Mesenchymal stem cell (in vitro differentiated cells and primary cell): Measurements from ENCODE around the gene NSUN6.

Experiments
- DNase-seq: peaks from one replicate; pipeline ENCODE4 v3.0.0-alpha.2; 2013
- H2AFZ ChIP-seq: one replicate; pipeline ENCODE4 v1.6.1; 2013; ENCODE audit warnings: low read depth, mild to moderate bottlenecking, control low read depth, inconsistent platforms, low read length, moderate library complexity
- H2AK5ac ChIP-seq: 2 replicates; pipeline ENCODE4 v1.6.1; 2013; ENCODE audit warnings: low read length, moderate library complexity, mild to moderate bottlenecking, inconsistent platforms; ENCODE audit not compliant: severe bottlenecking
- H2BK120ac ChIP-seq: one replicate; pipeline ENCODE4 v1.6.1; 2013; ENCODE audit warnings: low read depth, mild to moderate bottlenecking, inconsistent platforms, low read length, moderate library complexity
- H2BK12ac ChIP-seq, 2 experiments: one replicate each; pipeline ENCODE4 v1.6.1; 2013; ENCODE audit warnings: inconsistent platforms in 2 of 2, low read length in 2 of 2, mild to moderate bottlenecking in 2 of 2, moderate library complexity in 2 of 2, control low read depth in 1 of 2
- H2BK15ac ChIP-seq: one replicate; pipeline ENCODE4 v1.6.1; 2013; ENCODE audit warnings: mild to moderate bottlenecking, low read depth, inconsistent platforms; ENCODE audit not compliant: poor library complexity, severe bottlenecking
- H2BK5ac ChIP-seq: 2 replicates; pipeline ENCODE4 v1.6.1; 2013; ENCODE audit warnings: low read depth, mild to moderate bottlenecking, low read length, control low read depth, inconsistent platforms; ENCODE audit not compliant: poor library complexity, severe bottlenecking
- H3K14ac ChIP-seq, 2 experiments: one replicate each; pipeline ENCODE4 v1.6.1; 2013; ENCODE audit warnings: inconsistent platforms in 2 of 2, low read length in 2 of 2, control low read depth in 1 of 2, mild to moderate bottlenecking in 1 of 2, moderate library complexity in 1 of 2
- H3K18ac ChIP-seq, 2 experiments: one replicate each; pipeline ENCODE4 v1.6.1; 2013; ENCODE audit warnings: inconsistent platforms in 2 of 2, low read length in 2 of 2, control low read depth in 1 of 2, low read depth in 1 of 2, mild to moderate bottlenecking in 1 of 2
- H3K23ac ChIP-seq, 2 experiments: one replicate each; pipeline ENCODE4 v1.6.1; 2013; ENCODE audit warnings: inconsistent platforms in 2 of 2, low read length in 2 of 2, mild to moderate bottlenecking in 2 of 2, moderate library complexity in 2 of 2, control low read depth in 1 of 2
- H3K27ac ChIP-seq: 2 replicates; pipeline ENCODE4 v1.5.1; 2013; ENCODE audit warnings: mild to moderate bottlenecking, moderate library complexity, low read length, control low read depth, inconsistent platforms; ENCODE audit not compliant: poor library complexity, severe bottlenecking
- H3K27me3 ChIP-seq, 2 experiments: 2 replicates each; pipeline versions ENCODE4 v1.6.1 to v1.7.0; 2013; ENCODE audit warnings: low read length in 2 of 2, mild to moderate bottlenecking in 2 of 2, moderate library complexity in 2 of 2, control low read depth in 1 of 2, inconsistent platforms in 1 of 2; ENCODE audit not compliant: control insufficient read depth in 1 of 2, insufficient read depth in 1 of 2
- H3K36me3 ChIP-seq, 2 experiments: 2 replicates each; pipeline versions ENCODE4 v1.6.1 to v1.7.0; 2013; ENCODE audit warnings: low read length in 2 of 2, control low read depth in 1 of 2, inconsistent platforms in 1 of 2, low read depth in 1 of 2, mild to moderate bottlenecking in 1 of 2; ENCODE audit not compliant: insufficient read depth in 2 of 2, control insufficient read depth in 1 of 2
- H3K4ac ChIP-seq, 2 experiments: one replicate each; pipeline ENCODE4 v1.6.1; 2013; ENCODE audit warnings: inconsistent platforms in 2 of 2, low read length in 2 of 2, mild to moderate bottlenecking in 2 of 2, moderate library complexity in 2 of 2, control low read depth in 1 of 2, low read depth in 1 of 2
- H3K4me1 ChIP-seq: 2 replicates; pipeline ENCODE4 v1.6.1; 2013; ENCODE audit warnings: low read depth, low read length, control low read depth; ENCODE audit not compliant: control insufficient read depth, insufficient read depth
- H3K4me2 ChIP-seq: 2 replicates; pipeline ENCODE4 v1.6.1; 2013; ENCODE audit warnings: low read length, mild to moderate bottlenecking, inconsistent platforms; ENCODE audit not compliant: poor library complexity, severe bottlenecking
- H3K4me3 ChIP-seq, 2 experiments: 2 replicates each; pipeline versions ENCODE4 v1.5.1 to v1.7.0; 2013; ENCODE audit warnings: low read length in 2 of 2, mild to moderate bottlenecking in 2 of 2, control low read depth in 1 of 2, low read depth in 1 of 2; ENCODE audit not compliant: insufficient read depth in 1 of 2
- H3K79me1 ChIP-seq: replicated peaks from 2 replicates; pipeline ENCODE4 v1.6.1; 2013; ENCODE audit warnings: mild to moderate bottlenecking, control low read depth, low read length, inconsistent platforms; ENCODE audit not compliant: poor library complexity, severe bottlenecking
- H3K9ac ChIP-seq: 2 replicates; pipeline ENCODE4 v1.7.0; 2013; ENCODE audit warnings: mild to moderate bottlenecking, low read length, moderate library complexity
- H3K9me3 ChIP-seq: 2 replicates; pipeline ENCODE4 v1.7.0; 2013; ENCODE audit warnings: mild to moderate bottlenecking, low read length; ENCODE audit not compliant: control insufficient read depth
- H4K8ac ChIP-seq: one replicate; pipeline ENCODE4 v1.6.1; 2013; ENCODE audit warnings: inconsistent platforms, mild to moderate bottlenecking, low read length, moderate library complexity
- H4K91ac ChIP-seq: one replicate; pipeline ENCODE4 v1.6.1; 2013; ENCODE audit warnings: mild to moderate bottlenecking, low read length, inconsistent platforms
- WGBS: methylation state at CpG from one replicate; pipeline ENCODE4 v1.1.7; 2013; ENCODE audit warnings: mixed read lengths; 5-methylcytosine and 5-hydroxymethylcytosine counted together

The NSUN6 gene

DNA sequence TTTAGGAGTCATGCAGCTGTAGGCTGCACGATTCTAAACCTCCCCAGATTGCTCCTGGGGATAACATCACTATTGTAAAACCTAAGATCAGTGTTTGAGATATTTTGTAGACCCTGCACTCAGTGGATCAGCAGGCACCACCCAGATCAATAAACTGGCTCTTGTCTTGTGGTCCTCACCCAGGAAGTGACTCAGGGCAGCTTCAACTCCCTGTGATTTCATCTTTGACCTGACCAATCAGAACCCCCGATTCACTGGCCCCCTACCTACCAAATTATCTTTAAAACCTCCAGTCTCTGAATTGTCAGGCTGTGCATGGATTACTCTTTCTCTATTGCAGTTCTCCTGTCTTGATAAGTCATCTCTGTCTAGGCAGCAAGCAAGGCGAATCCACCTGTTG is 33.6 kb upstream of the NSUN6 start:
- Histone ChIP-seq H3K27me3 (no peaks in the 10 kb centered on the region), H3K9me3 (no peaks in the 10 kb centered on the region), H3K79me1 (no peaks in the 10 kb centered on the region), H3K23ac (no peak overlapping the region), H2BK15ac (no peak overlapping the region), H2BK120ac (no peak overlapping the region), H3K36me3 (no peaks in the 10 kb centered on the region), H2BK5ac (no peak overlapping the region), H4K91ac (no peak overlapping the region), H3K4me2 (no peak overlapping the region), H3K27ac (no peak overlapping the region), H2AFZ (no peak overlapping the region), H3K18ac (no peak overlapping the region), H2BK12ac (no peak overlapping the region), H4K8ac (no peak overlapping the region), H3K14ac (no peak overlapping the region), H3K4me3 (no peak overlapping the region), H2AK5ac (no peak overlapping the region), H3K4me1 (peaks cover 3% of the 10 kb centered on the region), H3K4ac (no peak overlapping the region), H3K9ac (no peak overlapping the region)
- peak; percentile 2 for DNase-seq
- WGBS = 70% methylated on average over 3 of the region's 3 CpGs

DNA sequence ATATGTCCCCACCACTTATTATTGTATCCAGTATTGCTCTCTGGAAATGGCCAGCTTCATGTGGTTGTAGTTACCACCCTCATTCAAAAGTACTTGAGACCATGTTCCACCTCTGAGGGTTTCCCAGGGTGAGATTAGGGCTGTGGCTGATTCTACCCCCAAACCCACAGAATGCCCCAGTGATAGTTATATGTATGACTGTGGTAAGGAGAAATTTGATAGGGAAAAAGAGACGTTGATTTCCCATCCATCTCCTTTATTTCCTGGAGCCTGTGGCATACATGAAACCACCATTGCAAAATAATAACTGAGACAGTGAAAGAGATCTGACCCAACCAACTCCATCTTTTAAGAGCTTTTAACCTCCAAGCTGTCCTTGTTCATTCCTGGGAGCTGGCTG is 33.0 kb upstream of the NSUN6 start:
- no peak overlapping the region for H3K4me3 ChIP-seq
- no peaks in the 10 kb centered on the region for H3K9me3 ChIP-seq
- H3K9ac ChIP-seq = no peak overlapping the region
- no peak overlapping the region for H3K18ac ChIP-seq
- H2AFZ ChIP-seq = no peak overlapping the region
- H3K14ac ChIP-seq = no peak overlapping the region
- no peak overlapping the region for H2BK15ac ChIP-seq
- no peak overlapping the region for H3K27ac ChIP-seq
- H2BK12ac ChIP-seq = no peak overlapping the region
- H2BK120ac ChIP-seq = no peak overlapping the region
- no peak overlapping the region for H4K91ac ChIP-seq
- no peaks in the 10 kb centered on the region for H3K36me3 ChIP-seq
- no peak overlapping the region for H2BK5ac ChIP-seq
- DNase-seq = peak; percentile 2
- H4K8ac ChIP-seq = no peak overlapping the region
- peaks cover 3% of the 10 kb centered on the region for H3K4me1 ChIP-seq
- H3K4ac ChIP-seq = no peak overlapping the region
- H3K27me3 ChIP-seq = no peaks in the 10 kb centered on the region
- WGBS = no CpG with 5 or more reads among the region's 1 CpG
- no peaks in the 10 kb centered on the region for H3K79me1 ChIP-seq
- H3K23ac ChIP-seq = no peak overlapping the region
- no peak overlapping the region for H3K4me2 ChIP-seq
- no peak overlapping the region for H2AK5ac ChIP-seq

DNA sequence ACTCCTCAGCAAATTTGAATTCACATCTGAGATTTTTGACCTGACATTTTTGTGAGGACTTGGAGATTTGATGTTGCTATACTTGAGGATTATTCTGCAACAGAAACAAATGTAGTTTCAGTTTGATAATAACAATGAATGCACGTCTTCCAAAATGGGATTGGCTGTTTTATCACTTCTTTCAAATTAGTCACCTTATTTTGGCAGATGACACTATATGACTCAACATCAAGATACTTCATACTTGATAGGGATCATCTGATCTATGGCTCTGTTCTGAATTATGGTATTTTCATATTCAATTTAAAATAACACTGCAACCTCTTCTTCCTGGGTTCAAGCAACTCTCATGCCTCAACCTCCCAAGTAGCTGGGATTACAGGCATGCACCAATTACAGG is 32.0 kb upstream of the NSUN6 start:
- H2BK12ac ChIP-seq = no peak overlapping the region
- H3K36me3 ChIP-seq = peaks cover 0 to 6% of the 10 kb centered on the region in 2 experiments
- H3K79me1 ChIP-seq = no peaks in the 10 kb centered on the region
- no peak overlapping the region for H2AFZ ChIP-seq
- H4K91ac ChIP-seq = no peak overlapping the region
- no peak overlapping the region for H4K8ac ChIP-seq
- H3K27me3 ChIP-seq = no peaks in the 10 kb centered on the region
- peak overlapping the region in 1 of 2 experiments; percentile 43 for H3K4me3 ChIP-seq
- H2AK5ac ChIP-seq = no peak overlapping the region
- H3K4me2 ChIP-seq = no peak overlapping the region
- H3K14ac ChIP-seq = no peak overlapping the region
- no peak overlapping the region for H3K27ac ChIP-seq
- peaks cover 3% of the 10 kb centered on the region for H3K4me1 ChIP-seq
- H3K18ac ChIP-seq = no peak overlapping the region
- no peak overlapping the region for H2BK15ac ChIP-seq
- no CpG with 5 or more reads among the region's 1 CpG for WGBS
- no peak overlapping the region for H2BK120ac ChIP-seq
- DNase-seq = peak; percentile 15
- H3K9ac ChIP-seq = peak overlapping the region; percentile 45
- no peak overlapping the region for H3K4ac ChIP-seq
- H3K23ac ChIP-seq = no peak overlapping the region
- no peaks in the 10 kb centered on the region for H3K9me3 ChIP-seq
- no peak overlapping the region for H2BK5ac ChIP-seq

DNA sequence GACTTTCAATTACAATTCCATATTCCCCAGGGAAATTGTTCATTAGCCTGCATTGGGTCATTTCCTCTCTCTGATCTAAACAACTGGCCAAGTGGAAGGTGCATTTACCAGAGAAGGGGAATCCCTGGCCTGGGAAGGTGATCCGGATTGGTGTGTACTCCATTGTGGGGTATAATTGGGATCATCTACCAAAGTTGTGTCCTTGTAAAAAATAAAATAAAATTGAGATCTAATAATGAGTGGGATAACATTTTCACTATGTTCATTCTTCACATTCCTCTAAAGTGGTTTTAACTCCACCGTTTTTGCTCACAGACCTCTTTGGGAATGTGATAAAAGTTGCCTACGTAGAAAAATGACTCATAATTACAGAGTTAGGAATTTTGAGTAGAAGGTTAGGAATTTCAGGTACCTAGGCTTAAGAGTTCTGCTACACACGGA is 30.6 kb upstream of the NSUN6 start:
- Histone ChIP-seq H2BK15ac (no peak overlapping the region), H3K4me2 (no peak overlapping the region), H3K4me3 (no peak overlapping the region), H3K79me1 (no peaks in the 10 kb centered on the region), H3K18ac (no peak overlapping the region), H3K27ac (peak overlapping the region; percentile 67), H4K8ac (no peak overlapping the region), H2AFZ (no peak overlapping the region), H2BK5ac (no peak overlapping the region), H3K4me1 (peaks cover 3% of the 10 kb centered on the region), H3K9me3 (no peaks in the 10 kb centered on the region), H3K4ac (no peak overlapping the region), H3K14ac (no peak overlapping the region), H2AK5ac (no peak overlapping the region), H2BK12ac (no peak overlapping the region), H3K36me3 (peaks cover 0 to 8% of the 10 kb centered on the region in 2 experiments), H3K23ac (no peak overlapping the region), H2BK120ac (no peak overlapping the region), H4K91ac (no peak overlapping the region), H3K9ac (no peak overlapping the region), H3K27me3 (no peaks in the 10 kb centered on the region)
- peak; percentile 40 for DNase-seq
- WGBS = 50% methylated on average over 2 of the region's 4 CpGs
